Loucy (cell line): ENCODE measurements around the gene MDFI.
"Not testable (repeated sequence)": the region's sequence is repeated elsewhere in the genome, so short reads cannot be mapped to it uniquely, and the experiment has no call there.

ENCODE experiments used
- CTCF ChIP-seq: fragments of 200-600 bp; sonication (generic); conservative IDR thresholded peaks from 2 replicates; pipeline ENCODE4 v1.5.1; 2014; ENCODE audit warnings: mild to moderate bottlenecking, antibody characterized with exemption, low read length
- EZH2phosphoT487 ChIP-seq: fragments of 200-600 bp; IDR thresholded peaks from 2 replicates; pipeline ENCODE4 v1.6.1; 2018; ENCODE audit warnings: antibody characterized with exemption, mild to moderate bottlenecking, moderate library complexity, borderline replicate concordance

DNA sequence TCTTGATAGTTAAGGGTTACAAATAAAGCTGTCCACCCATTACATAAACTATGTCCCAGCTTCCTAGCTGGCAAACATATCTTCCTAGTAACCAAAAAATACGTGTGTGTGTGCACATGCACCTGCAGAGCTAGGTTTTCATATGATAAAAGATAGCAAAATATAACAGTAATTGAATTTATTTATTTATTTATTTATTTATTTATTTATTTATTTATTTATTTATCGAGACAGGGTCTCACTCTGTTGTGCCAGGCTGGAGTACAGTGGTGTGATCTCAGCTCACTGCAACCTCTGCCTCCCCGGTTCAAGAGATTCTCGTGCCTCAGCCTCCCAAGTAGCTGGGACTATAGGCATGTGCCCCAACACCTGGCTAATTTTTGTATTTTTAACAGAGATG, 19.1 kb upstream of the MDFI start:
- not testable (repeated sequence) for TF ChIP-seq CTCF, EZH2phosphoT487
